GM12891 (cell line): ENCODE results near the gene TCF7L1.

Experiments
- DNase-seq: peaks from one replicate; pipeline ENCODE4 v3.0.0; 2011; ENCODE audit warnings: low spot score; ENCODE audit not compliant: insufficient read length
- FAIRE-seq: peaks from 2 replicates; lab custom pipeline; 2011; peaks lifted over from hg19 to GRCh38; lab: Jason Lieb, UNC
- PAX5 ChIP-seq: IDR thresholded peaks from 2 replicates; pipeline ENCODE4 v1.6.1; 2011; ENCODE audit warnings: low read length, moderate library complexity, mild to moderate bottlenecking; ENCODE audit not compliant: insufficient read depth, severe bottlenecking
- POLR2A ChIP-seq: IDR thresholded peaks from 2 replicates; pipeline ENCODE4 v1.6.1; 2011; ENCODE audit warnings: low read depth, low read length, control low read depth
- POLR2AphosphoS5 ChIP-seq: IDR thresholded peaks from 2 replicates; pipeline ENCODE4 v1.6.1; 2011; ENCODE audit warnings: low read depth, low read length, control low read depth
- POU2F2 ChIP-seq: IDR thresholded peaks from 2 replicates; pipeline ENCODE4 v1.6.1; 2011; ENCODE audit warnings: low read depth, mild to moderate bottlenecking, control low read depth, low read length, moderate library complexity
- SPI1 ChIP-seq: IDR thresholded peaks from 2 replicates; pipeline ENCODE4 v1.6.1; 2011; ENCODE audit warnings: low read depth, low read length, control low read depth
- TAF1 ChIP-seq: IDR thresholded peaks from 2 replicates; pipeline ENCODE4 v1.6.1; 2011; ENCODE audit warnings: low read depth, low read length, control low read depth

Gene TCF7L1

GRCh38 chr2:85257359-85257969, 124.3 kb downstream of the TCF7L1 start:
- TF ChIP-seq POLR2AphosphoS5, result no peak
- TF ChIP-seq POU2F2, result no peak
- TF ChIP-seq POLR2A, result no peak
- DNase-seq (no peak), FAIRE-seq (no peak)

- no peak for FAIRE-seq
- TF ChIP-seq POU2F2 (no peak), POLR2AphosphoS5 (no peak), SPI1 (no peak), PAX5 (no peak), POLR2A (no peak), TAF1 (no peak)
- DNase-seq, result no peak
Measured at GRCh38 chr2:85257970-85258605, 124.9 kb downstream of the TCF7L1 start.

DNA sequence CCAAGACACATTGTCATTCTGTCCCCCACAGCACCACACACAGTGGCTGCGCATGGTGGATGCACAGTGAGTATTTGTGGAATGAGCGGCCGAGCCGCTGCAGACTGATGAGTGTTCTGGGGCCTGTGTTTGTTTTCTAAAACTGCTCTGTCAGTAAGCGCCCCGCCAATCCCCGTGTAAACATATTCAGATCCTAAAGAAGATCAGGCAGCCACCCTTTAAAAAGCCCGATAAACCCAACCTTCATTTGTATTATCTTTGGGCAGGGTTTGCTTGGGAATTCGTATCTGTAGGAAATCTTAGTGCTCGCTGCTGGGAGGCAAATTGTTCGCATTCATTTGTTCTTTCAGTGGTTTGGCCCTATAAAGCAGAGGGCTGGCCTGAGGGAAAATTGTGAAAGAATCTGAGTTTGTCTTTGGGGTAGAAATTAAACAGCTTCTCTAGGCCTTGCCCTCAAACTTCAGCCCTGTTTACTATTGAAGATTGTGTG, 126.0 kb downstream of the TCF7L1 start:
- DNase-seq (no peak), FAIRE-seq (no peak)
- no peak for TF ChIP-seq SPI1

GRCh38 chr2:85259879-85260278, 126.7 kb downstream of the TCF7L1 start:
- DNase-seq (no peak), FAIRE-seq (no peak)
- TF ChIP-seq POLR2AphosphoS5 (no peak), TAF1 (no peak), POU2F2 (no peak), POLR2A (no peak), SPI1 (no peak), PAX5 (no peak)

- TF ChIP-seq POU2F2 (no peak), POLR2AphosphoS5 (no peak), PAX5 (no peak), TAF1 (no peak), POLR2A (no peak), SPI1 (no peak)
- FAIRE-seq (no peak), DNase-seq (no peak)
Measured at GRCh38 chr2:85263591-85263990, 130.4 kb downstream of the TCF7L1 start.

DNA sequence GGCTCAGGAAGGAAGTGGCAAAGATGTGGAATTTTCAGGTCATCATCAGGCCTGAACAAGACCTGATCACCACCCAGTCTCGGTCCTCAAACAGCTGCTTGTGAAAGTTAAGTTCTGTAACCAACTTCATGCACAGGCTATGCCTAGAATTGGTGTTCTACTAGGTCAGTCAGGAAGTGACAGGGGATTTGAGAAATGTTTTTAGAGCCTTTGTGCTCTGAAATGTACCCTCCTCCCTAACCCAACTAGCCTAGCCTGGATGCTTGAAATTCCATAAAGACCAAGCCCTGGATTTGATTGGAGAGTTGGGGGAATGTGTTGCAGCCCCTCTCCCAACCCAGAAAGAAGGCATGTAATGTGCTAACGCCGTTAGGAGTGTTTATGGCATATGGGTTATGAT, 131.3 kb downstream of the TCF7L1 start:
- no peak for DNase-seq
- TF ChIP-seq SPI1 (no peak), PAX5 (no peak)
- FAIRE-seq, result no peak

DNA sequence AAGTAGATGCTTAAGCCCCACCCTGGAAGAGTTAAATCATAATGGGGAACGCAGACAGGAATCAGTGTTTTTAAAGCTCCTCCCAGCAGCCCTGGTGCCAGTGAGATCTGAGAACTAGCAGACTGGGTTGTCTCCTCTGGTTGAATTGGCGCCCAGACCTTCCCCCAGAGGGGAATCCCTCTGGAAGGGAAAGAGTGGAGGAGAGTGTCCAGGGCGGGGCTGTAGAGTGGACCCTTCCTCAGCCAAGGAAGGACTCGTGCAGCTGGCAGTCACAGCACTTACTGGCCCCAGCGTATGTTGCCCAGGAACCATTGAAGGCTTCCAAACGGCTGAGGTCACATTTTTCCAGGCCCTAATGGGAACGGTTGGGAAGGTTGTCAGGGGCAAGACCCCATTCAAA, 132.1 kb downstream of the TCF7L1 start:
- TF ChIP-seq POLR2A (no peak), PAX5 (no peak), TAF1 (no peak), POU2F2 (no peak), POLR2AphosphoS5 (no peak), SPI1 (no peak)
- DNase-seq (no peak), FAIRE-seq (no peak)

DNA sequence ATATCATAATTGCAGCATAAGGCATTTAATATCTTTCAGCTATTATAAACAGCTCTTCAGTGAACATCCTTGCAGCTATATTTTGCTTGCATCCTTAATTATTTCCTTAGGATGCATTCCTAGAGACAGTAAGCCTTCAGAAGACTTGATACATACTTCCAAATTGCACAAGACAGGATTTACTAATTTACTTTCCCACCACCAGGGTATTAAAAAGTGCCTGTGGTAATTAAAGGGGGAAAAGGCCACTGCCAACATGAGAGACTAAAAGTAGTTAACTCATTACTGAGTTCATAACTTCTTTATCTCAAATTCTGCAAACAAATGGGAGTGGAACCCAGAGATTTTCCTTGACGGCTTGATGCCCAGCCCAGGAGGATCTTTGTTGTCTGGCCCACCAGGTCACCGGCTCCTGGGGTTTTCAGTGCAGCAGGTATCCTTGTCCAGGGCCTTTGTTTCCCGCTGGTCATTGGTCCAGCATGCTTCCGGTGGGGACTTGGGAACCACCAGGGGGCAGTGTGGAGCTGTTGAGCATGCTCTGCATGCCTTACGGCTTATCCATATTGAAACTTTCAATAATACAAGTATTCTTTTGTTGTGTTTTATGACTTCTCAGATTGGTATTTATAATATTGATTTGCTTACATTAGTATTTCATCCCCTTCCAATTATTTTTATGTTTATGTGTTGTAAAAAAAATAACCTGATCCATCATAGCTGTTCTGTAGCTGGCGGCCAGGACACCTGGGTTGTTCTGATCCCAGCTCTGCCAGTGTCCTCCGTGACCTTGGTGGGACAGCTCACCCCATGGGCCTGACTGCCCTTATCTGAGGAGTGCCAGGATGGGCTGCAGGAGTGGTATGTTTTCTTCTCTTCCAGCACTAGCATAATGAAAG, 133.2 kb downstream of the TCF7L1 start:
- TF ChIP-seq TAF1, result no peak
- TF ChIP-seq POU2F2, result no peak
- no peak for TF ChIP-seq POLR2A
- TF ChIP-seq SPI1, result no peak
- TF ChIP-seq POLR2AphosphoS5, result no peak
- TF ChIP-seq PAX5, result no peak
- DNase-seq, result peak; percentile 50
- FAIRE-seq, result peak; percentile 20

DNA sequence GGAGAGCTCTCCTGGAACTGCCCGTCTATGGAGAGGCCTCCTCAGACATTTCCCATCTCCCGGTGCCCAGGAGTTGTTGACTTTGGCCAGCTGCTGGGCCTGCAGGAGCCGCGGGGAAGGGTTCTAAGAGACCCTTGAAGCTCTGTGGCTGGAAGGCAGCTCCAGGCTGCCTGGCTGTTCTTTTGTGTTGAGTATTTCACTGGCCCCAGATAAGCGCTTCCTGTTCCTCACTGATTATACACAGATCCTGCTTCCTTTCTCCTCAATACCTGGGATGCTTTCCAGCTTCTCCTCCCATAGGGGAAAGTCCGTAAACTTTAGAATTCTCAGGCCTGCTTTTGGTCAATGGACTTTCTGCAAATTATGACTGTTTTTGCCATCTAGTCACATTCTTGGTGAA, 136.8 kb downstream of the TCF7L1 start:
- DNase-seq (no peak), FAIRE-seq (no peak)
- TF ChIP-seq PAX5 (no peak), TAF1 (no peak), POLR2AphosphoS5 (no peak), POLR2A (no peak), SPI1 (no peak), POU2F2 (no peak)

GRCh38 chr2:85272357-85272756, 139.2 kb downstream of the TCF7L1 start:
- DNase-seq (no peak), FAIRE-seq (no peak)
- TF ChIP-seq POU2F2, result no peak
- no peak for TF ChIP-seq TAF1
- no peak for TF ChIP-seq POLR2AphosphoS5
- no peak for TF ChIP-seq PAX5
- no peak for TF ChIP-seq SPI1
- TF ChIP-seq POLR2A, result no peak
